Inferior parietal cortex (tissue), 1 donor: ENCODE measurements around the gene P4HB.

ENCODE experiments used
- DNase-seq: peaks from one replicate; pipeline ENCODE4 v3.0.0-alpha.2; 2016; ENCODE audit errors: extremely low spot score

Gene P4HB

DNA sequence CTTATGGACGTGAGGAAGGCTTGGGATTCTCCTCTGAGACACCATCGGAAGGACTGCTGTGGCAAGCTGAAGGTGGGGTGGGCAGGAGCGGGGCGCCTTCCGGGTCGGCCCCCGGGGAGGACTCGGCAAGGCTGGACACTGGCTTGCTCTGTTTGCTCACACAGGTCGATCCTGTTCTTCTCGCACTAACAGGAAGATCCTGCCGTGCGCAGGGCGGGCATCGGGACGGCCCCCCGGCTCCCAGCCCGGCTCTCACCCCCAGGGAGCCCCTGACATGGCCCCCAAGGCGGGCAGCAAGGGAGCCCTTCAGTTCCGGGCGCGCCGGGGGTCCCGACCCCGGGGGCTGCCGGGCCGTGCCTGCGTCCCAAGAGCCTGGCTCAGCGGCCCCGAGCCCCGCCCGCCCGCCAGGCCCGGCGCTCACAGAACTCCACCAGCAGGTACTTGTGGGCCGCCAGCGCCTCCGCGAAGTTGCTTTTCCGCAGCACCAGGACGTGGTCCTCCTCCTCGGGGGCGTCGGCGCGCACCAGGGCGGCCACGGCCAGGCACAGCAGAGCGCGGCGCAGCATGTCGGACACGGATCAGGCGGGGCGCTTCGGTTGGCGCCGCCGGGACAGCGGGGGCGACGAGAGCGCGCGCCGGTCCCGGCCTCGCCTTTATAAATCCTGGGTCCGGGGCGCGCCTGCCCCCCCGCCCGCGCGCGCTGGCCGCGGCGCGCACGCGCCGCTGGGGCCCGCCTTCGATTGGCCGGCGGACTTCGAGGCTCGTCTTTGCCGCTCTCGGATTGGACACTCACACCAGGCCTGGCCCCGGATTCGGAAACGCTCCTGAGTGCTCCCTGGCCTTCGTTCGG, at the start of gene P4HB:
TSS of gene P4HB (minus strand) at position 630 of the 850 bp plus-strand sequence. CDS start at position 566, 64 bp downstream.
- DNase-seq, result no peak

DNA sequence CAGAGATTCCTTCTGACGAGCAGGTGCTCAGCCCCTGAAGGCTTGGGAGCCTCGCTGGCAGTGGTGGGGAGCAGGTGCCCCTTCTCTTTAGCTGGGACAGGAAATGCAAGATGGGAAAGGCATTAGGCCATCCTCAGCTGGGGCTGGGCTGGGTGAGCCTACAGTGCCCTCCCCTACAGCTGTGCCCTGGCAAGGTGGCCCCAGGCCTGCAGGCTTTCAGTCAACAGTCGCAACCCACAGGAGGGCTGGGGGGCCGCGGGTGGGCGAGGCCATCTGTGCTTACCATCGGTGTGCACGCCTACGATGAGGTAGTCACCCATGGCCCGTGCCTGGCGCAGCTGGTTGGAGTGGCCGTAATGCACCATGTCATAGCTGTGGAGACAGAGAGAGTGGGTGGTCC, 48.9 kb upstream of the P4HB start:
- no peak for DNase-seq

DNA sequence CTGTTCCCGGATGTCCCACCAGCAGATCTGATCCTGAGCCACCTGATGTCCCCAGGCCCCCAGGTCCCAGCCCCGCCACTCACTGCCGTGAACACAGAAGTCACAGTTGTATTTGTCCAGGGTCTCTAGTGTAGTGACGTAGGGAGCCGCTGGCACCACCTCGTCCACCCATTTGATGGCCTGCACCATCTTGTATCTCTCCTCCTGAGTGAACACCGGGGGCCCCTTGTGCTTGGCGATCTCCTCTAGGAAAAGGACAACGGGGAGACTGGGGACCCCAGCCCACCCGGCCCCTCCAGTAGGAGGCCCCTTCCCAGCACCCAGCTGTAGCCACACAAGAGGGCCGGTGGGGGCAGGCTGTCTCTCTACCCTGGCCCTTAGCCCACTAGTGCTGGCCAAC, 48.5 kb upstream of the P4HB start:
- DNase-seq, result no peak

DNA sequence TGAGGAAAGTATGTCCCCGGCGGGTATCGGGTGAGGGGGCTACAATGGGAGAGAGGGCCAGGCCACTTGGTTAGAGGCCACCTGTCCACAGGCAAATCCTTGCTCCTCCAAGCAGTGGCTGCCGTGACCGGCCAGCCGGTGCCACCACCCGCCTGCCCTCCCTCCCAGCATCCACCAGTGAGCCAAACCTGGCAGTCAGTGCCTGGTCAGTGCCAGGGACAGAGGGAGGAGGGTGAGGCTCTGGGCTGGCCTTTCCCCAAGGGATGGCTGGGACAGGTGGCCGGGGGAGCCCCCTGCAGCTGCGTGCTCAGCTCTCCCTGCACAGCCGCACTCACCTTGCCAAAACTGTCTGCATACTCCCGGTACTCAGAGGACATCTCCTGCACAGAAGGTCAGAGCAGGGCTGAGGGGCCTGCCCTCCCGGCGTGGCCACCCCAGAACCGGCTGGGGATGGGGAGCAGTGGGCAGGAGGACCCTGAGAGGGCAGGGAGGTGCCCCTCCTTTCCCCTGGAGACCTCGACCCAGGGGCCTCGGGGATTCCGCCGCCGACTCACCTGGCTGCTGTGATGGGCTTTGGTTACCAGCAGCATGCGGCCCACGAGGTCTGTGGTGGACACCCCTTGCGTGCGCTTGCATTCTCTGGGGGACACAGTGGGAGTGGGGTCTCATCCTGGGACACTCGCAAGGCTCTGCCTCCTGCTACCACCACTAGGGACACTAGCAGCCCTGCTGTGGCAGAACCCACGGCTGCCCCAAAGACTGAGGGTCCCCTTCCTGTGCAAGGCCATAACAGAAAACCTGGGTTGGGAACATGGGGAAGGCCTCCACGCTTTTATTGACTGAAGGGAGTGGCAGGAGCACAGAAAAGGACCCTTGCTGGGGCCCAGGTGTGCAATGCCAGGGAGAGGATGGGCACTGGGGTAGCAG, 47.1 kb upstream of the P4HB start:
- DNase-seq, result no peak

DNA sequence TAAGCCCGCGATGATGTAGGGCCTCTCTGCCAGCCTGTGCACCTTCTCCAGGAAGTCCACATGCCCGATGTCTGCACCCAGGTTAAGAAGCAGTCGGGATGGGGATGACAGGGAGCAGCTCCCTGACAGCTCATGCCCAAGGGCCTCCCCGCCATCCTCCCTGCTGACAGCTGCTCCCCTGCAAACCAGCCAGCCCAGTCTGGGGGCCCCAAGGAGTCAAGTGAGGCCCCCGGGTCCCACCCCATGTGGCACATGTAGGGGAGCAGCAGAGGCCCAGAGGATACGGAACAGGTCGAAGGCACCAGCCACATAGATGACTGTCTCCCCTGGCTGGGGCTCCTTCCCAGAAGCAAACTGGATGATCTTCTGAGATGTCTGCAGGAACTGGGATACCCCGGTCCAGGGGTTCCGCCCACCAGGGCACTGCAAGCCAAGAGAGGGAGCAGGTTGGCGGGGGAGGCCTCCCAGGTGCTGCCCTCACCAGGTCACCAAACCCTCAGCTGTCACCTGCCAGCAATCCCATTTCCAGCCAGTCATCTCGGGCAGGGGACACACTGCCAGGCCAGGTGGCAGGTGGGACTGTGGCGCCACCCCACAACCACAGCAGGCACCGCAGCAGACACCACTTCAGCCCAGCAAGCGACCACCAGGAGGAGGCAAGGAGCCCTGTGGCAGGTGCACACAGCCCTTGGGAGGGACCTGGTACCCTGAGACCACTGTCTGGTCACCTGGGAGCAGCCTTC, 46.3 kb upstream of the P4HB start:
- DNase-seq, result no peak

DNA sequence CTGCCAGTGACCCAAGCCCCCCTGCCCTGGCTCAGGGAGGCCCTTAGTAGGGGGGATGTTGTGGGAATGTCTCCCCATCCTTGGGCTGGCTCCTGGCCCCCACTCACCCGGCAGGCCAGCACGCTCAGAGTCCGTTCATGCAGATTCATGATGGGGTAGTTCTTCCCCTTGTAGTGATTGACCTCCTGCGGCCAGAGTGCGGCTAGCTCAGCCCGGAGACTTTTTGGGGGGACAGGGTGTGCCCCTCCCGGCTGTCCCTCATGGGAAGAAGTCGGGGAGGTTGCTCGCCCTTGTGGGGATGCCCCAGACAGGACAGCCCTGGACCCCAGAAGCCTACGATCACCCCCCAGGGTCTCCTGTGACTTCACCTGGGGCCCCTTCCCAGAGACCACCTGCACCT, 45.7 kb upstream of the P4HB start:
- DNase-seq, result no peak

DNA sequence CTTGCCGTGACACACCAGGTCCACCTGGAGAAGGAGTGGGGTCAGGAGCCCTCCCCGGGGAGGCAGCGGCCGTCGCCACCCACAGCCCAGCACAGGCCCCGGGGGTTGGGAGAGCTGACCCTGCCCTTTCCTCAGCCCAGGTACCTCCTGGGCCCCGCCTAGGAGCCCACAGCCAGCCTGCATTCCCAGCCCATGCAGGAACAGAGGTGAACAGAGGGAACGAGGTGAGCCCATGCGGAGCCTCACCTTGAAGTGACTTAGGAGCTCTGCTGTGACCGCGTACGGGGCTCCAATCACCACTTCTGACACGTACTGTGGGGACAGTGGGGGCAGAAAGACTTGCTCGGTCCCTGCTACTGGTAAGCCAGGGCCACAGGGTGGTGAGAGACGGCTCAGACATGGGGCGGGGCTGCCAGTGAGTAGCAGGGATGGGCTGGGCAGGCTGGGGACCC, 45.1 kb upstream of the P4HB start:
- no peak for DNase-seq

DNA sequence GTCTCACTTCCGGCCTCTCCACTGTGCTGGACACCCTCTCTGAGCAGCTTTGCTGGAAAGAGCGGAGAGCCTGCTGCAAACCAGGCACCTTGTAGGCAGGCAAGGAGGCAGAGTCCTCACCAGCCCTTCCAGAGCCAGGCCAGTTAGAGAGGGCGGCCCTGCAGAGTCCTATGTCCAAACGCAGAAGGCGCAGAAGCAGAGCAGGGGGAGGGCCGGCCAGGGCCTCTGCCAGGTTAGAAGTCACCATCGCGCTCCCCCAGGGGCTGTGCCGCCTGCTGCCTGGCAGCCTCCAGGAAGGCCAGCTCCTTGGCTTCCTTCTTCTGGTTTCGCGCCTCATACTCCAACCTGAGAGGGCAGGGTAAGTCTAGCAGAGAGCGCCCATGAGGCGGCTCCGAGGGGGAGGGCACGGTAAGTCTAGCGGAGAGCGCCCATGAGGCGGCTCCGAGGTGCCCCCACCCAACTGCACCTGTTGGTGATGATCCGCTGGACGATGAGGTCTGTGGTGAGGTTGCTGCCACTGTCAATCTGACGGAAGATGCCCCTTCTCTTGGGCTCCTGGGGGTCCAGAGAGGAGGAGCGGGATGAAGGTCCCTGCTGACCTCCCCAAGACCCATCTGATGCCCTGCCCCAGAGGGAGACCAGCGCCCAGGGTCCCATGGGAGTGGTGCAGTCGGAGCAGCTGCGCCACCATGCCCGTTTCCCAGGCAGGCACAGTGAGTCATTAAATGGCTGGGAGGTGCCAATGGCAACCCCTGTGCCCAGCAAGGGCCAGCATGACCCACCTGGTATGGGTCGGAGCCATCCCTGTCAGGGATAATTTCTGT, 44.5 kb upstream of the P4HB start:
- DNase-seq, result no peak

DNA sequence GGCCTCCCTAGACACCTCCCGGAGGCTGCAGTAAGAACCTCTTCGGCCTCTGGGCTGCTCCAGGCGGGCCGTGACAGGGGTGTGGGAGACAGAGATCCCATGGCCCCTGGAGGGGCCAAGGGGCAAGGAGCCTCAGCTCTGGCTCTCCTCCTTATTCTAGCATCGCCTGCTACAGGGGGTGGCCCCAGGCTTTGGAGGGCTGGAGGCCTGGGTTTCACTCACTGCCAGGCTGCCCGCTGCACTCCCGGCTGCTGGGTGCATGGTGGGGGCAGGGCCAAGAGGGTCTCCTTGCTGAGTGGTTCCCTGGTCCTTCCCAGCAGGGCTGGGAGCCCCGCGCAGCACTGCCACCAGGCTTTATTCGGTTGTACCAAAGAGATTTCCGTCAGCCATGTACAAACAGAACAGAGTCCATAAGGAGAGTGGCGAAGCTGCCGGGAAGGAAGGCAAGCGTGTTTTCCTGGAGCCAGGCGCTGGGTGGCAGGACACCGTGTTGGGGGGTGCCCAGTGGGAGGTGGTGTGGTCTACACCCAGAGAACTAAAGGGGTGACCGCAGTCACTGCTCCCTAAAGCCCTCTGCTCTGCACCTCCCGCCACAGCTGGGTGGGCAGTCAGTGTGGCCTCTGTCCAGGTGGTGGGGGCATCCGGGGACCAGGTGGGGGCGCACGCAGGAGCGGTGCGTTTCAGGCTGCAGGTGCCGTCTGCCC, 43.7 kb upstream of the P4HB start:
- DNase-seq, result no peak

DNA sequence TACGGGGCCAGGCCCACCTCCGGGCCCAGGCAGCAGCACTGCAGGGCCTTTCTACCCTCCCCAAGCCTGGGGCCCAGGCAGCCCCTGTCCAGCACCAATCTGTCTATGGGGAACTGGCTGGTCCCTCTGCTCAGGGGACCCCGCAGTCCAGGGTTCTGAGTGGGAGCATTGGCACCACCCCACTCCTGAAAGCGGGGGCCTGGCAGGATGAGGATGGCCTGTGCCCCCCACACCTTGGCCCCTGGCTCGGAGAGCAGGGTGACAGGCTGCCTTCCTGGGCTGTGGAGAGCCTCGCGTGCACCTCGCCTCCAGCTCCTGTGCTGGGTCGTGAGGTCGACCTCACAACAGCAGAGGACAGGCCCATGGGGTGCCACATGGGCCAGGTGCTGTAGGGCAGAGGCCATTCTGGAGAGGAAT, 43.1 kb upstream of the P4HB start:
- no peak for DNase-seq

DNA sequence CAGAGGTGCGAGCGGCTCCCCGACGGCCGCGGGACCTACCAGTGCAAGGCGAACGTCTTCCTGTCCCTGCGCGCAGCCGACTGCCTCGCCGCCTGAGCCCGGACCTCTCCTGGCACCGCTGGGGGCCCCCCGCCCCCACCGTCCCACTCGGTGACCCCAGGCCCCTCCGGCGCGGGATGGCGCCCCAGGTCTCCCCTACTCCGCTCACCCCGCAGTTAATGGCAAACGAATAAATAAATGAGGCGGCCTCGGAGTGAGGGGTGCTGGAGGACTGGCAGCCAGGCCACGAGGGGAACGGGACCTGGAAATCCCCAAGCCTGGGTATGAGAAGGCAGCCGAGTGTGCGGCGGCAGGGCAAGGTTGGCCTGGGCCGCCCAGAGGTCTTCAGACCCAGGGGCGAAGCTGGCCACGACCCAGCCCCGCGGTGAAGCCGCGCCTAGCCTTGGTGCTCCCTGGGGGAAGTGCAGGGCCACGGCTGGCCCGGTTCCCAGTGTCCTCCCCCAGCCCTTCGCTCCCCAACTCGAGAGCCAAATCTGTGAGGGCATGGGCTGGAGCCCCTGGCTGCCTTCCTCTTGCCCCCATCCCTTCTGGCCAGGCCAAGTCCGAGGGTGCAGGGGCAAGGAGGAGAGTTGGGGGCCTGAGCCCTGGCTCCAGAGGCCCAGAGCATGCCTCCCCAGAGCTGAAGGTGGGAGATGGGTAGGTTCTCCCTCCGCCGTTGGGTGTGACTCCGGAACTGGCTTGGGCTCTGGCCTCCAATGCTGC, 42.5 kb upstream of the P4HB start:
- DNase-seq, result no peak

DNA sequence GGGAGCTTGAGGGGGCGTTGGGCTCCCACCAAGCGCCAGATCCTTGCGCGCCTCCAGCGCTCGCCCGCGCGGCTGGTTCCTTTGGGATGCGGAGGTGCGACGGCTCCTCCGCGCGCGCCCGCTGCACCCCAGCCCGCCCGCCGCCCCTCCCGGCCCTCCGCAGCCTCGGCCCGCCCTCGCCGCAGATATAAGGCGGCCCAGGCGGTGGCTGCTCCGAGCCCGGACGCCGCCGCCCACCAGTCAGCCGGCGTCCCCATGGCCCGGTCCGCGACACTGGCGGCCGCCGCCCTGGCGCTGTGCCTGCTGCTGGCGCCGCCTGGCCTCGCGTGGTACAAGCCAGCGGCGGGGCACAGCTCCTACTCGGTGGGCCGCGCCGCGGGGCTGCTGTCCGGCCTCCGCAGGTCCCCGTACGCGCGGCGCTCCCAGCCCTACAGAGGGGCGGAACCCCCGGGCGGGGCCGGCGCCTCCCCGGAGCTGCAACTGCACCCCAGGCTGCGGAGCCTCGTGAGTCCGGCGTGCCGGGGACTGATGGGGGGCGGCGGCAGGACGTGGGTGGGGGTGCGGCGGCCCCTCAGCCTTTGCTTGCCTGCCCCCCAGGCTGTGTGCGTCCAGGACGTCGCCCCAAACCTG, 41.8 kb upstream of the P4HB start, which contains the start of gene NPB:
TSS of gene NPB (plus strand) at position 216 of the 630 bp plus-strand sequence. CDS start at position 256, 40 bp downstream.
- DNase-seq, result no peak

DNA sequence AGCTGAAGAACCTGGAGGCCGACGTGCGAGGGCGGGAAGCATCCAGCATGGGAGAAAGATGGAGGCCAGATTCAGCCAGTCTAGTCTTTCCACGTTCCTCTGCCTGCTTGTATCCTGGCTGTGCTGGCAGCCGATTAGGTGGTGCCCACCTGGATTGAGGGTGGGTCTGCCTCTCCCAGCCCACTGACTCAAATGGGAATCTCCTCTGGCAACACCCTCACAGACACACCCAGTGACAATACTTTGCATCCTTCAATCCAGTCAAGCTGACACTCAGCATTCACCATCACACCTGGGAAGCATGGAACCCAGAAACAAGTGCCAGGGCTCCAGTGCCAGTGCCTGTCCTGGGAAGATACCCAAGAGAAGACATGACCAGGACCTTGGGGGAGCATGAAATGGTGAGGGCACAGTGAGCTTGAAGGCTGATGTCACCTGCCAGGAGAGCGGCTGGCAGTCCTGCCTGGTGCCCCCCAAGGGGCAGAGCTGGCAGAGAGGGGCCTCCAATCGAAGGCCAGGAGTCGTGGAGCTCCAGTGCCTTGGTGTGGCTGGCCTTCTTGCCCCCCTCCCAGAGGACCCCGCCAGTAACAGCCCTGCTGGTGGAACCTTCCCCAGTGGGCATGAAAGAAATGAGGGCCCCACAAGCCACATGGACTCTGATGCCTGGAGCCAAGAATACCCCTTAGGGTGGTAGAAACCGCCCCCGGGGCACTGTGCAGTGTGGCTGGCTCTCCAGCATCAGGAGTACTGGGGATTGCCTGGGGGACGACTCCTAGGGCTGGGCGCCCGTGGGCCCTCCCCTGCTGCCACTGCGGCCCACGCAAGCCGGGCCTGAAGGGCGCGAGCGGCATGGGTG, 41.1 kb upstream of the P4HB start:
- no peak for DNase-seq

DNA sequence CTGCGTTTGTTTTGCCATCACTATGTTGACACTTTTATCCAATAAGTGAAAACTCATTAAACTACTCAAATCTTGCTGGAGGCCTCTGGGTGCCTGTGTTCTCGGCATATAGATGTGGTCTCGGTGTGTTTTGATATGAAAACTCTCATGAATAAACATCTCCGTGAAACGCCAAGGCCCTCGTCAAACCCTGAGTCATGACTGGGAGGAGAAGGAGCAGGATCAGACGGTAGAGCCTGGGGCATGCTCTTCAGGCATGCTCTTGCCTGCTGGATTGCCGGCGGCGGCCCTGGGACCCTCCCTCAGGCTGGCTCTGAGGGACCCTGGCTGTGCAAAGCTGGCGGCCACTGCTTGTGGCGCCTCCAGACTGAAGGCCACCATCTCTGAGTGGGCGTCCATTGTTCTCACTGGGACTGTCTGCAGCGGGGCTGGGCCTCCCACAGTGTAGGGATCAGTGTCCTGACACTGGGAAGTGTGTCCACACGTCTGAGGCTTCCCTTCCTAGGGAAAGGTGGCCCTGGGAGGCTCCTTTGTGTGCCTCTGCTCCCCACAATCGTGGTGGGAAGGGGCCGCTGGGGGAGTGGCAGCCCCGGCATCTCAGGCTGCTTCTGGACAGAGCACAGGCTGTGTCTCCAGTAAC, 40.0 kb upstream of the P4HB start:
- DNase-seq, result no peak

DNA sequence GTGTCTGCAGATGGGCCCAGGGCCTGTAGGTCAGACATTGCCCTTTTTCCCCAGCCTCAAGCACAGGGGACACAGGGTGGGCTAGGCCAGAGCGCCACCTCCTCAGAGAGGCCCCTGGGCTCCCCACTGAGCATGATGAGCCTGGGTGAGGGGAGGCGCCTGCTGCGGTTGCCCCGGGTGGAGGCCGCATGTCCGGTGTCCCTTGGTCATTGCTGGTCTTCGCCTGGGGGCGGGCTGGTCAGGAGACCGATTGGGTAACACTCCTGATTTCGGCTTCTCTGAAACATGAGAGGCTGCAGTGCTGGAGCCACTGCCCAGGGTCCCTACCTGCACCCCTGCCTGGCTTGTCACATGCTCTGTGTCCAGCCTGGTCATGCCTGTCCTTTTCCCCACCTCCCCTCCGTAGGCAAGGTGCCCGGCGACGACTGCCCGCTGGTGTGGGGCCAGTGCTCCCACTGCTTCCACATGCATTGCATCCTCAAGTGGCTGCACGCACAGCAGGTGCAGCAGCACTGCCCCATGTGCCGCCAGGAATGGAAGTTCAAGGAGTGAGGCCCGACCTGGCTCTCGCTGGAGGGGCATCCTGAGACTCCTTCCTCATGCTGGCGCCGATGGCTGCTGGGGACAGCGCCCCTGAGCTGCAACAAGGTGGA, 39.3 kb upstream of the P4HB start:
- no peak for DNase-seq

DNA sequence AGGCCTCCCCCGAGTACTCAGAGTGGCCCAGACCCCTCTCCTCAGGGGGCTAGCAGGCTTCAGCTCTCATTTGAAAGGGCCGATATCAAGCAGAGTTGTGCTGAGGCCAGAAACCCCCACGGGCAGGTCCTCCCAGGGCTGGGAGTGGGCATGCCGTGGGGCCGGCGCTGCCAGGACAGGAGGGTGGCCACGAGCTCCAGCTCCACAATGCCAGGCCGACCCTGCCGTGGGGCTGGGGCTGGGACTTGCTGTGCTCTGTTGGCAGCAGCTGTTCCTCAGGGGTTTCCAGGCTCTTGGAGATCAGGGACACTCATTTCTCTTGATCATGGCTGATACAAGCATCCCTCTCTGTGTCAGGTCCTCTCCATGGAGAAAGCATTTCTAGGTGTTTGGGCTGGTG, 38.5 kb upstream of the P4HB start:
- DNase-seq, result no peak
